H9 (cell line): Measurements from ENCODE around the gene IGF1R. TPM values are rescaled to one million over a fixed set of nuclear protein-coding genes. Genes with fewer than 3 reads are reported as not detected.

ENCODE experiments used
- DNase-seq: peaks from one replicate; pipeline ENCODE4 v3.0.0-alpha.2; 2017
- H2AFZ ChIP-seq: one replicate; pipeline ENCODE4 v1.6.1; 2013; ENCODE audit warnings: mild to moderate bottlenecking, low read length, control low read depth, moderate library complexity
- H2AK5ac ChIP-seq: 2 replicates; pipeline ENCODE4 v1.6.1; 2013; ENCODE audit warnings: low read length, control low read depth, mixed read lengths; ENCODE audit not compliant: insufficient read length
- H2BK120ac ChIP-seq: one replicate; pipeline ENCODE4 v1.6.1; 2013; ENCODE audit warnings: low read depth, mild to moderate bottlenecking, low read length, control low read depth, inconsistent platforms; ENCODE audit not compliant: poor library complexity, severe bottlenecking
- H2BK12ac ChIP-seq: 2 replicates; pipeline ENCODE4 v1.6.1; 2013; ENCODE audit warnings: low read length, control low read depth, mixed read lengths, low read depth; ENCODE audit not compliant: insufficient read length
- H2BK15ac ChIP-seq: 2 replicates; pipeline ENCODE4 v1.6.1; 2013; ENCODE audit warnings: low read depth, low read length, control low read depth
- H2BK20ac ChIP-seq: one replicate; pipeline ENCODE4 v1.6.1; 2013; ENCODE audit warnings: low read depth, mild to moderate bottlenecking, low read length, control low read depth, inconsistent platforms; ENCODE audit not compliant: poor library complexity, severe bottlenecking
- H2BK5ac ChIP-seq: 2 replicates; pipeline ENCODE4 v1.6.1; 2013; ENCODE audit warnings: low read length, control low read depth, mixed read lengths; ENCODE audit not compliant: insufficient read length
- H3K14ac ChIP-seq: 2 replicates; pipeline ENCODE4 v1.6.1; 2013; ENCODE audit warnings: low read length, control low read depth; ENCODE audit not compliant: insufficient read depth
- H3K18ac ChIP-seq: 2 replicates; pipeline ENCODE4 v1.6.1; 2013; ENCODE audit warnings: low read depth, mild to moderate bottlenecking, mixed read lengths, low read length, control low read depth; ENCODE audit not compliant: insufficient read length
- H3K23ac ChIP-seq: 2 replicates; pipeline ENCODE4 v1.6.1; 2013; ENCODE audit warnings: low read length, control low read depth, mixed read lengths, low read depth; ENCODE audit not compliant: insufficient read length
- H3K23me2 ChIP-seq: 2 replicates; pipeline ENCODE4 v1.6.1; 2013; ENCODE audit warnings: low read depth, mild to moderate bottlenecking, mixed read lengths, low read length, control low read depth; ENCODE audit not compliant: insufficient read length, poor library complexity, severe bottlenecking
- H3K27ac ChIP-seq: 2 replicates; pipeline ENCODE4 v1.5.1; 2013; ENCODE audit warnings: low read length, control low read depth, mixed read lengths, low read depth; ENCODE audit not compliant: insufficient read length
- H3K27me3 ChIP-seq: 2 replicates; pipeline ENCODE4 v1.6.1; 2013; ENCODE audit warnings: low read length, control low read depth, inconsistent platforms; ENCODE audit not compliant: insufficient read depth
- H3K4ac ChIP-seq: 2 replicates; pipeline ENCODE4 v1.6.1; 2013; ENCODE audit warnings: low read depth, mild to moderate bottlenecking, control low read depth, inconsistent platforms, low read length, moderate library complexity
- H3K4me1 ChIP-seq: 2 replicates; pipeline ENCODE4 v1.6.1; 2013; ENCODE audit warnings: low read length, control low read depth, inconsistent platforms; ENCODE audit not compliant: insufficient read depth
- H3K4me2 ChIP-seq: 2 replicates; pipeline ENCODE4 v1.6.1; 2013; ENCODE audit warnings: low read length, control low read depth, mixed read lengths; ENCODE audit not compliant: insufficient read length, insufficient read depth
- H3K56ac ChIP-seq: 2 replicates; pipeline ENCODE4 v1.6.1; 2013; ENCODE audit warnings: low read depth, mild to moderate bottlenecking, mixed read lengths, low read length, control low read depth; ENCODE audit not compliant: insufficient read length
- H3K79me1 ChIP-seq: 2 replicates; pipeline ENCODE4 v1.6.1; 2013; ENCODE audit warnings: low read depth, mild to moderate bottlenecking, moderate library complexity, low read length, control low read depth, inconsistent platforms; ENCODE audit not compliant: insufficient read depth, poor library complexity, severe bottlenecking
- H3K79me2 ChIP-seq: 2 replicates; pipeline ENCODE4 v1.6.1; 2013; ENCODE audit warnings: low read length, control low read depth, inconsistent platforms; ENCODE audit not compliant: insufficient read depth
- H3K9ac ChIP-seq: 2 replicates; pipeline ENCODE4 v1.6.1; 2013; ENCODE audit warnings: low read length, control low read depth, mixed read lengths; ENCODE audit not compliant: insufficient read length; ENCODE audit errors: extremely low read depth
- H3K9me3 ChIP-seq: one replicate; pipeline ENCODE4 v1.6.1; 2013; ENCODE audit warnings: low read depth, low read length, inconsistent platforms; ENCODE audit not compliant: control insufficient read depth
- H3T11ph ChIP-seq: one replicate; pipeline ENCODE4 v1.6.1; 2013; ENCODE audit warnings: mild to moderate bottlenecking, low read length, control low read depth, inconsistent platforms
- H4K20me1 ChIP-seq: one replicate; pipeline ENCODE4 v1.6.1; 2013; ENCODE audit not compliant: control insufficient read depth, insufficient read length, insufficient read depth
- H4K5ac ChIP-seq: 2 replicates; pipeline ENCODE4 v1.6.1; 2013; ENCODE audit warnings: low read depth, mild to moderate bottlenecking, mixed read lengths, low read length, control low read depth; ENCODE audit not compliant: insufficient read length
- H4K8ac ChIP-seq: replicated peaks from 2 replicates; pipeline ENCODE4 v1.6.1; 2013; ENCODE audit warnings: low read length, control low read depth, mixed read lengths, low read depth; ENCODE audit not compliant: insufficient read length
- H4K91ac ChIP-seq: 2 replicates; pipeline ENCODE4 v1.6.1; 2013; ENCODE audit warnings: low read depth, mild to moderate bottlenecking, moderate library complexity, mixed read lengths, low read length, control low read depth; ENCODE audit not compliant: insufficient read length
- H3K27ac Mint-ChIP-seq, 3 experiments: 2 replicates in 2 of 3; 3 replicates in 1 of 3; pipeline ENCODE4 v1.8.0; 2020 to 2021; ENCODE audit warnings: mixed read lengths in 3 of 3, mild to moderate bottlenecking in 1 of 3, moderate library complexity in 1 of 3
- H3K27me3 Mint-ChIP-seq: 2 replicates; pipeline ENCODE4 v1.8.0; 2021; ENCODE audit warnings: low read depth, mild to moderate bottlenecking, moderate library complexity, mixed read lengths
- H3K36me3 Mint-ChIP-seq, 3 experiments: 2 replicates in 2 of 3; 3 replicates in 1 of 3; pipeline ENCODE4 v1.8.0; 2020 to 2021; ENCODE audit warnings: low read depth in 3 of 3, mixed read lengths in 3 of 3; ENCODE audit not compliant: insufficient read depth in 1 of 3
- H3K4me1 Mint-ChIP-seq, 2 experiments: 2 replicates each; pipeline ENCODE4 v1.8.0; 2020; ENCODE audit warnings: mixed read lengths in 2 of 2
- H3K4me3 Mint-ChIP-seq, 2 experiments: 2 replicates in 1 of 2; 3 replicates in 1 of 2; pipeline ENCODE4 v1.8.0; 2020 to 2021; ENCODE audit warnings: mild to moderate bottlenecking in 2 of 2, mixed read lengths in 2 of 2, moderate library complexity in 1 of 2
- H3K9me3 Mint-ChIP-seq, 2 experiments: 2 replicates in 1 of 2; 3 replicates in 1 of 2; pipeline ENCODE4 v1.8.0; 2020; ENCODE audit warnings: mild to moderate bottlenecking in 2 of 2, mixed read lengths in 2 of 2, moderate library complexity in 1 of 2
- CTCF ChIP-seq: fragments of 200-600 bp; sonication (generic); conservative IDR thresholded peaks from 3 replicates; pipeline ENCODE4 v1.8.0; 2021; ENCODE audit warnings: antibody characterized with exemption, mild to moderate bottlenecking
- WGBS: extraction: QIAGEN DNeasy Blood & Tissue Kit; methylation state at CpG from one replicate; pipeline ENCODE4 v1.1.7; 2013; ENCODE audit warnings: missing lambda C conversion rate, low lambda C conversion rate, mixed read lengths; ENCODE audit not compliant: insufficient read length; ENCODE audit errors: extremely low coverage; 5-methylcytosine and 5-hydroxymethylcytosine counted together
- total RNA-seq: library from RNA; stranded (reverse); gene quantifications from 2 replicates; pipeline ENCODE4 v1.2.1, GENCODE V29; 2021

The IGF1R gene
- total RNA-seq, 1 experiment from 2014 or later: 70.0 TPM

- Histone ChIP-seq H2BK120ac (no peak overlapping the region), H2BK15ac (no peak overlapping the region), H3K4me1 (peaks cover 3% of the 10 kb centered on the region; the same call in 1 of the 2 replicates), H2BK5ac (no peak overlapping the region), H3K4ac (no peak overlapping the region), H3K9me3 (no peaks in the 10 kb centered on the region), H3K23me2 (no peaks in the 10 kb centered on the region), H4K20me1 (no peaks in the 10 kb centered on the region), H3K4me2 (no peak overlapping the region), H2AK5ac (no peak overlapping the region), H3K18ac (no peak overlapping the region), H2AFZ (no peak overlapping the region), H3K9ac (no peak overlapping the region), H4K91ac (no peak overlapping the region), H3K79me2 (peaks cover 17% of the 10 kb centered on the region; the same call in 1 of the 2 replicates), H3K27me3 (no peaks in the 10 kb centered on the region), H3K56ac (no peak overlapping the region), H3K14ac (no peak overlapping the region), H4K8ac (no peak overlapping the region), H3K27ac (no peak overlapping the region), H2BK20ac (no peak overlapping the region), H3K23ac (no peak overlapping the region), H4K5ac (no peak overlapping the region), H2BK12ac (no peak overlapping the region), H3T11ph (no peak overlapping the region), H3K79me1 (no peaks in the 10 kb centered on the region)
- TF ChIP-seq CTCF: no peak
- Mint-ChIP-seq H3K27ac (peak overlapping the region in 1 of 3 experiments; percentile 26; a peak in 1 of 7 replicates), H3K27me3 (no peaks in the 10 kb centered on the region), H3K4me3 (no peak overlapping the region), H3K9me3 (no peaks in the 10 kb centered on the region), H3K36me3 (no peaks in the 10 kb centered on the region), H3K4me1 (peaks cover 39 to 46% of the 10 kb centered on the region in 2 experiments)
- DNase-seq: no peak
- no CpG with 5 or more reads among the region's 5 CpGs for WGBS
Observed at GRCh38 chr15:98876451-98877369, 228.4 kb downstream of the IGF1R start.
